GM19395 (cell line): ENCODE results near the gene ZBTB40.

Source experiments
- ATAC-seq: cut with Tn5 transposase; IDR thresholded peaks from one replicate; pipeline ENCODE4 v1.9.1; 2021; ENCODE audit warnings: mild to moderate bottlenecking, moderate library complexity; ENCODE audit not compliant: unreplicated experiment

Gene ZBTB40

DNA sequence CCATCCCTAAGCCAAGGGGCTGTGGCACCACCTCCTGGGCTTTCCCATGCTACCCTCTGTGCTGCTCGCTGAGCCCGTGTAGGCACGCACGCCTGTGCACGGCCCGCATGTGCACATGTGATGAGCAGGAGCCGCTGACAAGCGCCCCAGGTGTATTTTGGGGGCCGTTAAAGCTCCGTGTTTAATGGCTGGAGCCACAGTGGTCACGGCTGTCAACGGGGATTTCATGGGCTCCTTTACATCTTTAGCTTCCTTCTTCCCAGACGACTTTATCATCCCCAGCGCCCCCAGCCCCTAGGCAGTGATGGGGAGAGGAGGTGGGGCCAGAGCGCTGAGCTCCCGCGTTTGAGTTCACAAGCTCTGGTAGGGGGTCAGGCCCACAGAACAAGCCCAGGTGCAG is 99.9 kb downstream of the ZBTB40 start:
- no peak for ATAC-seq

DNA sequence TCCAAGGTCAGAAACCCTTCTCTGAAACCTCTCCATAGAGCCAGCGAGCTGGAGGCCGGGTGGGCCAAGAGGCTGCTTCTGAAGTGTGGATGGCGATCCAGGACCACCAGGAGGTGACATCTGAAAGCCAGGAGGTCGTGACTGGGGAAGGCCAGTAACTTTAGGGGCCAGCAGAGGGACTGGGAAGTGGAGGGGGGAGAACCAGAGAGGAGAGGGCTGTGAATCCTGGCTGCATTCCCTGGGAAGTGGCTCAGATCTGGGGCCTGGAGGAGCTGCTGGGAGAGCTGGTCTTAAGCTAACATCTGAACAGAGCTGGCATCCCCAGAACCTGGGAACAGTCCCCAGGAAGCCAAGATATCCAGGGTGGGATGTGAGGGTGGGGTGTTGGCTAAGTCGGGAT is 100.4 kb downstream of the ZBTB40 start:
- no peak for ATAC-seq

DNA sequence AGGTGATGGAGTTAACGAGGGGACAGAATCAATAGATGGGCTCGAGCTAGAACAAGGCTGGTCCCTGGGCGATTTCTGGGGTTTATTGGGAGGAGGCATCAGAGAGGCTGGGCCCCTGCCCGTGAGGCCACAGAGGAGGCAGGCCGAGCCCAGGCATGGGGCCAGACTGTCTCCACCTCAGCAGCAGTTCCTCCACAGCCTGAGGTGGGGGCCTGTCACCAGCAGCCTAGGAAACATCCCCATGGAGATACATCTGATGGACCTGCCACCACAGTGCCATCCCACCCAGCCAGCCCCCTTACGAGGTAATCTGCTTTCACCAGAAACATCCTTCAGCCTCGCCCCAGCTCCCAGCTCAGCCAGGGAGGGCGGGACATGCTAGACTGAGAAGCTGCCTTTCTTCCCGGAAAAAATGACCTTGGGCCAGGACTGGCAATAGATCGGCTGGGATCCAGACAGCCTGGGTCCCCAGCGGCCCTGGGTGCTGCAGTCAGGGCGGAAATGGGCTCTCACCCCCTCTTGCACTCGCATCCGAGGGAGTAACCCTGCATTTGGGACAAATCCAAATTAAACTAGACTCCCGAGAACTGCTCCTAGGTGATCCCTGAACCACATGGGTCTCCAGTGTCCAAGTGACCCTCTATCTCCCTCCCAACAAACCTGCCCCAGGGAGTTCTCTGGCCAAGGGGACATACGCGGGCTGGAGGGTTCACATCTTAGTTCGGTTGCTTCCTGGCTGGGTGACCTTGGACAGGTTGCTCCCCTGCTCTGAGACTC is 101.6 kb downstream of the ZBTB40 start:
- ATAC-seq: no peak

DNA sequence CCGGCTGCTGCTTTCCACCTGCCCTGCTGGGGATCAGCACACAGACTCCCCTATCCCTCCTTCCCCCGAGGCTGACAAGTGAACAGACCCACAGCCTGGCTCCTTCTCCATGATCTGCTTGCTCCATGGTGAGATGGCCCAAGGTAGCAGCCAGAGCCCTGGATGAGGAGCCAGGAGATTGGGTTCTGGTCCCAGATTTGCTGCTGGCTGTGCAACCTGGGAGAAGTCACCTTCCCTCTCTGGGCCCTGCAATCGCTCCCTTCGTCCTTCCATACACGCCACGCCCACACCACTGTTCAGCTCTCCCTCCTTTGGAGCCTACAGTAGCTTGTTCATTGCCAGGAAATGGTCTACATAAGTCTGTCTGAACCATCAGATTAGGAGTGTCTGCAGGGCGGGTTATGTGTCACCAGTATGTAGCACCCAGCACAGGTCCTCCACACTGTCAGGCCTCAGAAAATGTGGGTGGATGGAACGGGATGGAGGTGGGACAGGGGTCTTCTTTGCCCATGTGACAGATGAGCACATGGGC is 102.4 kb downstream of the ZBTB40 start:
- no peak for ATAC-seq

DNA sequence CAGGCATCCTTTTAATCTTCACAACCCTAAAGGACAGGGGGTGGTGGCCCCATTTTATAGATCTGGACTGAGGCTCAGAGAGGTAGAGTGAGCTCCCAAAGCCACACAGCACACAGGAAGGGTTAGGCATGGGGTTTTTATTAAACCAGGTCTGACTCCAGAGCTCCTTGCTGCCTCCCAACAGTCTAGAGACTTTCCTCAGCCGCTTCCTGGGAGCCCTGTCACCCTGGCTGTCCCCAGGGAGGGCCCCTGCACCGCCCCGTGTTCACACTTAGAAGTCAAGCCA is 103.7 kb downstream of the ZBTB40 start:
- ATAC-seq: no peak

DNA sequence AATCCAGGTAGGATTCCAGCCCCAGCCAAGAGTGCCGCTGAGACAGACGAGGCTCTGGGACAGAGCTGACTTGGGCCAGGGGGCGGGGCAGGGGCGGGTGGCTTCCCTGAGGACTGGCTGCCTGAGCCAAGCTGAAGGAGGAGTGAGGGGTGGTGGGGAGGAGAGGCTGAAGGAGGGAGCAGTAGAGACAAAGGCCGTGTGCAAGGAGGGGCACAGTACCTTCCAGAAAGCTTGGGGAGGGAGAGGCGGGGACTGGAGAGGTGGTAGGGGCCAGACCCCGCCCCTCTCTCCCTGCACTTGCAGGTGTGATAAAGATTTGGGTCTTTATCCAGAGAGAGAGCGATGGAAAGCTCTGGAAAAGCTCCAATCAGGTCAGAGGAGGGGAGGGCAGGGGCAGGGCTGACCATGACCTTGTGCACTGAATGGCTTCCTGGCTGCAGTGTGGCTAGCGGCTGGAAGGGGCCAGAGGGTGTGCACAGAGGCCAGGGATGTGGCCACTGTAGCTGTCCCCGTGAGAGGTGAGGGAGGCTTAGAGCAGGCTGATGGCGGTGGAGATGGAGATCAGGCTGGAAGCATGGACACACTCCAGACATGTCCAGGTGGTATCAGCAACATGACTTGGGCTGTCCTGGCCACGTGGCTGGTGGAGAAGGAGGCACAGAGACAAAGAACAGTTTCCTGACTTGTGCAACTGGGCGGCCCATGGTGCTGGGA is 104.9 kb downstream of the ZBTB40 start:
- no peak for ATAC-seq

DNA sequence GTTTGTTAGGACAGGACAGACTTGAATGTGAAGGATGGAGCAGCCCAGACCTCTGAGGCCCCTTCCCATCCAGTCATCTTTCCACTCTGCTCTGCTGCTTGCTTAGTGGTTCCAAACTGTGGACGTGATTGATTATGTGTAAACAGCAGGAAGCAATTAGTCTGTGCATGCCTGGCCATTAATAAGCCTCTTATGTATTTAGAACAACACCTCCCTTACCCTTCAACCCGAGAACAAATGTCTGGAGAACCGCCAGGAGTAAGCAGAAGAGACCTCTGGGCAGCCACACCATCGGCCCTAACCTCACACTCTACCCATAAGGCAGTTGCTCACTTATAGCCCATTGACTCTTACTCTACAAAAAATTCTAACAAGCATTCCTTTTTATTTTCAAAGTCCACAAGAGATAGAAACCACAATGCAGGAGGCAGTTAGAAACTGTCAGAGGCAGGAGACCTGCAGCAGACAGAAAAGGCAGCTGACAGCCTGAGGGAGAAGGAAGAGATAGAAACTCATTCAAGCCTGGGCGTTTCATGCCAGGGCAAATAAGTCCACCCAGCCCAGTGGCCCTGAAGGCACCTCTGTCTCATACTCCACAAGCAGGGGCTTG is 105.8 kb downstream of the ZBTB40 start:
- ATAC-seq: no peak

DNA sequence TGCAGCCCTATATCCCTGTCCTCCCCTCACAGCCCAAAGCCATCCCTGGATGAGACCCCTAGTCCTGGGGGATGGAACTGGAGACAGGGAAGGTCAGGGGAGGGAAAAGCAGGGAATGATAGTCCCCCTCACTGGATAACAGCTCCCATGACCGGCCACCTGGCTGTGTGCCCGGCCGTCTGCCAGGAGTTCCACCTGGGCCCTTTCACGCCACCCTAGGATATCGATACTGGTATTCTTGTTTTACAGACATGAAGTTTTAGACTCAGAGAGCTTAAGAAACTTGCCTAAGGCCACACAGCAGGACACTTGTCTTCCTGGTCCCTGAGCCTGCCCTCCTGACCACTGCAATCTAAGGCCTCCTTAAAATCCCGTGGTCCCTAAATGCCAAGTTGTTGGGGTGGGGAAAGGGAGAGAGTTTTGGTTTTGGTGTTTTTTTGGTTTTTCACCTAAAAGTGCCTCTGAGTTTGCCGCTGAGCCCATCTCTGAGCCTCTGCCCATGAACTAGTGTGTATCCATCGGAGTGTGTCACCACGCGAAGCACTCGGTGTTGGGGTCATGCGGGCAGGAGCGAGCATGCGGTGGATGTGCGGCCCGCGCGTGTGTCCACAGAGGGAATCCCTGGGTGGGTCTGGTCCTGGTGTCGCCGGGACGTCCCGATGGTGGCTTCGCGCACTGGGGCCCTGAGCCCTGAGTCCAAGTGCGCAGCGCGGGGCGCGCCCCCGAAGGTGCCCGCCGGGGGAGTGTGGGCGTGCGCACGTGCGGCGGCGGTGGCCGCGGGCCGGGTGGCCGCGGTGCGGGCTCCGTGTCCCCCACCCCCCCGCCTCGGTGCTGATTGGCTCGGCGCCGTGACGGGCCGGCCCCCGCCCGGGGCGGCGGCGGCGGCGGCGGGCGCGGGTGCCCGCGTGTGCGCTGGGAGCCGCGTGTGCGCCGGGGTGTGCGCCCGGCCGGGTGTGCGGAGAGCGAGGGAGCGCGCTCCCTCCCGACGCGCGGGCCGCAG is 111.2 kb downstream of the ZBTB40 start, which contains the start of gene EPHA8:
Gene EPHA8, plus strand, starts transcription at position 906 of the 1,000 bp plus-strand sequence. CDS start 147 bp downstream, outside the sequence.
- ATAC-seq: no peak

DNA sequence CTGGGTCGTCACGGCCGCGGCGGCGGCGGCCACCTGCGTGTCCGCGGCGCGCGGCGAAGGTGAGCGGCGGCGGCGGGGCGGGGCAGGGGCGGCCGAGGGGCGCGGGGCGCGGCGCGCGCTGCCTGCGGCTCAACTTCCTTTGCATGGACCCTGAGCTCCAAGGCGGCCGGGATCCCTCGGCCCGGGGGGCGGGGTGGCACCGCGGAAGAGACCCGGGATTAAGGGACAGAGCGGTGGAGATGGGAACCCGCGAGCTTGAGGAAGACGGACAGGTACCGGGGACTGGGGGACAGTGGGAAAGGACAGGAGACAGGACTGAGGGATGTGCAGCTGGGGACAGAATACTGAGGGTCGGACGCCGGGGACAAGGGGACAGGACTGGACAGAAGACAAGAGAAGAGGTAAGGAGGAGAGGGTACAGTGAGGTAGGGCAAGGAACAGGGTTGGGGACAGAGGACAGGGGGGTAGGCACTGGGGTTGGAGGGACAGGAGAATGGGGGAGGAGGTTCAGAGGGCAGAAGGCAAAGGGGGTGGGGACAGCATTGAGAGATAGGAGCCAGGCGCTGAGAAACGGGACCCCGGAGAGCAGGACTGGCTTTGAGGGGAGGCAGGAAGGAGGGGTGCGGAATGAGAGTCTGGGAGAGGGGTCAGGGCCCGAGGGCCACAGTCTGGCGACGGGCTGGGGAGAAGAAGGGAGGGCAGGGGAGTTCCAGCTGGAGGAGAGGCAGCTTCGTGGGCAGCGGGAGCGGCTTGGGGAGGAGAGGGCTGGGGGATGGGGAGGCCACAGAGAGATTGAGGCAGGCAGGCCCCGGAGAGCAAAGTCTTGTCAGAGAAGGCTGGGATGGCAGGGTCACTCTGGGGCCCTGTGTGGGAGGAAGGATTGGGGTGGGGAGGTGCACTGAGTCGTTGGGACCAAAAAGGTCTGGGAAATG is 112.3 kb downstream of the ZBTB40 start:
- no peak for ATAC-seq

DNA sequence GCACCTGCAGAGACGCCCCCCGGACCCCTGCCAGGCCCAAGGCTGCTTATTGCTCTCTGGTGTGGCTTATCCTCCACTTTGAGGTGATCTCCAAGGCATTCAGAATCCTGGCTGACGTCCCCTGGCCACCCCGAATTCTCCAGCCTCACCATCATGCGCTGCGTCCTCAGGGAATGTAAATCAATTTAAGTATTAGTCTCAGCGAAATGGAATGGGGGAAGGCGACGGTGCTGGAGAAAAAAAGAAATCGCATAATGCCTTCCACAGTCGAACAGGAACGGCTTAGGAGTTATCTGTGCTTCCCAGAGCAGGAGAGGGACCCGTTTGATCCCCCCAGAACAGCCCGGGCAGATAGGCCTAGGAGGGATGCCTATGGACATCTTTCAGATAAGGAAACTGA is 114.5 kb downstream of the ZBTB40 start:
- ATAC-seq: no peak

DNA sequence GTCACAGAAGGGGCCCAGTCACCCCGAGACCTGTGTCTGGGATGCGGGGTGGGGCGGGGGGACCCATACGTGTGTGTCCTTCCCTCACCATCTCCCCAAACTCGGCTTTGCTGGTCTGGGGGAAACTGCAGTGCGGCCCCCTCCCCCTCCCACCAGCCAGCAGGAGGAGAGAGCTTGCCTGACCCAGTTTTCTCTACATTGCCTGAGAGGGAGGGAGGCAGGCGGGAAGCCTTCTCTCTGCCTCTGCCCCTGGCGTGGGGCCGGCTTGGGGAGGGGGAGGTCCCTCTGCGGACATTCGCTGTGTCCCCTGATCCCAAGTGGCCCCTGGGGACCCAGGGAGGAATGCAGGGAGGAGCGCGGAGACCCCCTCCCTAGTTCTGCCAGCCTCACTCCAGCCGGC is 115.5 kb downstream of the ZBTB40 start:
- no peak for ATAC-seq

DNA sequence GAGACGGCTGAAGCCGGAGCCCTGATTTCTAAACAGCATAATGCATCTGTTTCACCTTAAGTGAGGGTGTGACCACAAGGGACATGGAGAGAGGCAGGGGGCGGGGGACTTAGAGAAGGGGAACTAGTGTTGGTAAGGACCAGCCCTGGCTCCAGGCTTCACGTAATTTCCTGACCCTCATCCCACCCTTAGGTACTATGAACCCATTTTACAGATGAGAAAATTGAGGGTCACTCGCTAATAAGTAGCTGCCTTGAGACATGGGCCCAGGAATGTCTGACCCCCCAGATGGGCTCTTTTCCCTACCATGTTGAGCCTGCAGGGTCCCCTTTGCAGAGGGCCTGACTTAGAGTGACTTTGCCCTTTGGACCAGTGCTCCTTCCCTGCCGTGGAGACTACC is 116.3 kb downstream of the ZBTB40 start:
- no peak for ATAC-seq

DNA sequence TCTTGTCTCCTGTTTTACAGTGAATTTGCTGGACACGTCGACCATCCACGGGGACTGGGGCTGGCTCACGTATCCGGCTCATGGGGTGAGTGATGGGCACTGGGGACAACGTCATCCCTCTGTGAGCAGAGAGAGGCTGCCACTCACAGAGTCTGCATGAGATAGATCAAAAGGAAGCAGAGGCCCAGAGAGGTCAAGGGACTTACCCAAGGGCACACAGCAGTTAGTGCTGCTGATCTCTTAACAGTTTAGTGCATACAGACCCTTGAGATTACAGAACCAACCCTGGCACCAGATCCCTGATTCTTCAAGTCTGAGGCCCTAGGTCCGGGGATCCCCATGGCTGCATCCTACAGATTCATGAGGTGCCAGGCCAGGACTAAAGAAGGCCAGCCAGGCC is 117.6 kb downstream of the ZBTB40 start:
- no peak for ATAC-seq

DNA sequence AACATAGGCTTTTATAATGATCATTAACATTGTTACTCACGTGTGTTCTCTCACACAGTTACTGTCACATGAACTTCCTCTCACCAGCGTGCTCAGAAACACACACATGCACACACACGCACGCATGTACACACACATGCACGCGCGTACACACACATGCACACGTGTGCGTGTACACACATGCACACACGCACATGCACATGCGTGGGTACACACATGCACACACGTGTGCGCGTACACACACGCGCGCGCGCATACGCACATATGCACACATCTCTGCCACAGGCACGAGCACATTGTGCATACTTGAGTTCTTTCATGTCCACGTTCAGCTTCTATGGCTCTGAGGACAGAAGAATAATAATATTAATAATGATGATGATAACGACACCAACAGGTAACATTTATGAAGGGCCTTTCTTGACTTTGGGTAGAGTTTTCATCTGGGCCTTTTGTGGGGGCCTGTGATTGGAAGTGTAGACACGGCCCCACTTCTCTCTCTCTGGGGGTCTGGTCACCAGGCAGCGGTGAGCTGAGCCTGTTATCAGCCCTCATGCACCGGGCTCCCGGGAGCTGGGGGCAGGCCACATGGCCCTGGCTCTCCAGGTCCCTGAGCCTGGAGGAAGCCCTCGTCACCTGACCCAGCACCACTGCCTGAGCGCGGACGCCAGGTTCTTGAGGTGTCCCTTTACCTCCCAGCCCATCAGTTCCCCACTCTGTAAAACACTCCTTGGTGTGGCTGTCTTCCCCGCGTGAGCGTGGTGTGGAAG is 118.7 kb downstream of the ZBTB40 start:
- no peak for ATAC-seq

DNA sequence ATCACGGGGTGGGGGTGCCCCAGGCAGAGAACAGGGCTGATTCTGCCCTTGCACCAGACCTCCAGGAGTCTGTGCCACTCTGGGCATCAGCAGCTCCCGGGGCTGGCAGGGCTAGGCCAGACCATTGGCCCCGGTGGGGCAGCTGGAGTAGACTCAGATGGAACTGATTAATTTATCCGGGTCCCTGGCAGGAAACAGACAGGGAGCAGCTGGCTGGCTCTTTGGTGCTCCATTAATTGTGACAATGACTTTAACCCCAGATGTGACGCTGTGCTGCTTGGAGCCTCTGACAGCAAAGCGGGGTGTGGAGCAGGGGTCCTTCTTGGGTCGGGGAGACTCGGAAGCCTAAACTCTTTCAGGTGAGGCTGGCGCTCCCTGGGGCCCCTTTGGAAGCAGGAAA is 121.2 kb downstream of the ZBTB40 start:
- ATAC-seq: no peak

DNA sequence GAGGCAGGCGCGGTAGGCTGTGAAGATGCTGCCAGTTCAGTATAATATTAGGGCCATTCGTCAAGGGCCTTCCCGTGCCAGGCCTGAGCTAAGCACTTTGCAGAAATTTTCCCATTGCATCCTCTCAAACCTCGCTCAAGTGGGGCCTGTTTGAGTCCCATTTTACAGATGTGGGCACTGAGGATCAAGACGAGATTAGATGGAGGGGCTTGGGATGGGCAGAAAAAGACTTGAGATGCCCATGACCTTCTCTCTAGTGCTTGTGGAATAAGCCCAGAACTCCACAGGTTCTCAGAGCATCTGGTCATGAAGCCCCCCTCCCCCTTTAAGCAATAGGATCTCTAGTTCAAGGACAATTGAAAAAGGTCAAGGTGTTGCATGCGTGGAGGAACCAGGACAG is 121.6 kb downstream of the ZBTB40 start:
- no peak for ATAC-seq

DNA sequence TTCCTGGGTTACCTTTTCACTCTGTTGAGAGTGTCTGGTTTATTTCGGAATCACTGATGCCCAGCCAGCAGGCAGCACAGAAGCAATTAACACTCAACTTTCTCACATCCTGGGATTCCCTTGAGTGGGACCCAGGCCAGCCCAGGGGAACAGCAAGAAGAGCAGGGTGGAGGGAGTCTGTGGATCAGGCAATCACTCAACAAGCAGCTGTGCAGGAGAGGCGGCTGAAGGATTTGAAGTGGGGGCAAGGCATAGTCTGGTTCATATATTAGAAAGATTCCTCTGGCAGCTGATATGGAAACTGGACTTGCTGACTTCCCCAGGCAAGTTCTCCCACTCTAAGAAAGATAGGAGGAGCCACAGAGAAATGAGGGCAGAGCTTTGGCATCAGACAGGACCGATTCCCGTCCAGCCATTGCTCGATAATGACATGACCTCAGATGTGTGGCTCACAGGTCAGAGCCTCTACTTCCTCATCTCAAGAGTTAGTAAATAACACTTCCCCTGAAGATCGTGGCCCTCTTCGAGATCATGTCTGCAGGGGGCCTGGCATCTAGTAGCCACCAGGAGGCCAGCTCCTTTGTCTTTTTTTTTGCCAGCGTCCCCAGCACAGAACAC is 124.0 kb downstream of the ZBTB40 start:
- ATAC-seq: no peak

DNA sequence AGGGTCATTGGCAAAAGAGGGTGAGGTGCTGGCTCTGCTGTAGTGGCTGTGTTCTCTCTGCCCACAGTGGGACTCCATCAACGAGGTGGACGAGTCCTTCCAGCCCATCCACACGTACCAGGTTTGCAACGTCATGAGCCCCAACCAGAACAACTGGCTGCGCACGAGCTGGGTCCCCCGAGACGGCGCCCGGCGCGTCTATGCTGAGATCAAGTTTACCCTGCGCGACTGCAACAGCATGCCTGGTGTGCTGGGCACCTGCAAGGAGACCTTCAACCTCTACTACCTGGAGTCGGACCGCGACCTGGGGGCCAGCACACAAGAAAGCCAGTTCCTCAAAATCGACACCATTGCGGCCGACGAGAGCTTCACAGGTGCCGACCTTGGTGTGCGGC is 124.5 kb downstream of the ZBTB40 start:
- no peak for ATAC-seq

DNA sequence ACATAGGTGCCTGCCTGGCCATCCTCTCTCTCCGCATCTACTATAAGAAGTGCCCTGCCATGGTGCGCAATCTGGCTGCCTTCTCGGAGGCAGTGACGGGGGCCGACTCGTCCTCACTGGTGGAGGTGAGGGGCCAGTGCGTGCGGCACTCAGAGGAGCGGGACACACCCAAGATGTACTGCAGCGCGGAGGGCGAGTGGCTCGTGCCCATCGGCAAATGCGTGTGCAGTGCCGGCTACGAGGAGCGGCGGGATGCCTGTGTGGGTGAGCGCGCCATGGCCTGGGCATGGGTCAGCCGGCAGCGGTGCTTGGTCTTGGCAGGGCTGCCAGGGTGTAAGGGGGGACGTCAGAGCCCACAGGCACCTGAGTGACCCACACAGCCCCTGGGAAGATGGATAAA is 125.0 kb downstream of the ZBTB40 start:
- no peak for ATAC-seq
